HAP-1 (cell line): ENCODE data around the gene CNTNAP3B.
"Not testable (repeated sequence)": the region's sequence is repeated elsewhere in the genome, so short reads cannot be mapped to it uniquely, and the experiment has no call there.

Experiments used
- DNase-seq, 2 experiments: peaks; one replicate each; pipeline ENCODE4 v3.0.0-alpha.2; 2016 to 2020; ENCODE audit warnings: low spot score in 2 of 2
- H3K27me3 ChIP-seq: fragments of 250-450 bp; sonication (Bioruptor Pico); 2 replicates; pipeline ENCODE4 v1.5.1; 2020; ENCODE audit warnings: low read depth, mild to moderate bottlenecking, moderate library complexity
- H3K36me3 ChIP-seq: fragments of 250-450 bp; sonication (Bioruptor Pico); replicated peaks from 2 replicates; pipeline ENCODE4 v1.5.1; 2020; ENCODE audit warnings: mild to moderate bottlenecking
- H3K4me1 ChIP-seq: fragments of 250-450 bp; sonication (Bioruptor Pico); 2 replicates; pipeline ENCODE4 v1.5.1; 2020; ENCODE audit warnings: mild to moderate bottlenecking
- H3K4me3 ChIP-seq: fragments of 250-450 bp; sonication (Bioruptor Pico); 2 replicates; pipeline ENCODE4 v1.5.1; 2020; ENCODE audit warnings: mild to moderate bottlenecking, moderate library complexity
- H3K9me3 ChIP-seq: fragments of 250-450 bp; sonication (Bioruptor Pico); 2 replicates; pipeline ENCODE4 v1.5.1; 2020; ENCODE audit warnings: mild to moderate bottlenecking, moderate library complexity
- in situ Hi-C: fragments of 300-500 bp; cut with MboI; formaldehyde crosslinking; loops from 3 replicates; pipeline ENCODE4 v1.14.3; 2020; ENCODE audit warnings: low sequenced_read_pairs, inconsistent platforms, mixed read lengths

CNTNAP3B gene

GRCh38 chr9:41905488-41905887 lies 223.7 kb downstream of the CNTNAP3B start:
- H3K4me3 ChIP-seq, H3K4me1 ChIP-seq, H3K9me3 ChIP-seq, in situ Hi-C loops, DNase-seq, H3K27me3 ChIP-seq, H3K36me3 ChIP-seq: not testable (repeated sequence)

DNA sequence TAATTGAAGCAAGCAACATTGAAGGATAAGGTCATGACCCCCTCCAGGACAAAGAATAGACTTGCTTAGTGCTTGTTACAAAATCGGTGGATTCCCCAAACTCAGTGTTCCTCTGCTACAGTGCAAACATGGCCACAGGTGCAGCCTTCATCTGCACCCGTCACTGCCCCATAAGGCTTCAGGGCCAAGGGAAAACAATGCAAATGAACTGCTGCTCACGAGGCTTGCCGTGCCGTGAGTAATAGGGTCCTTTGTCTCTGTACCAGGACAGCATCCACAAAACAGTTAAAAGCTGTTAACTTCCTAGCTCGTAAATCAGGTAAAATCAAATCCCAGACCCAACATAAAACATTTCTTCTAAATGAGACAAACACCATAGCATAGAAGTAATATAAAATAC lies 226.5 kb downstream of the CNTNAP3B start:
- H3K36me3 ChIP-seq, in situ Hi-C loops, H3K4me1 ChIP-seq, H3K27me3 ChIP-seq, H3K9me3 ChIP-seq, H3K4me3 ChIP-seq, DNase-seq: not testable (repeated sequence)

DNA sequence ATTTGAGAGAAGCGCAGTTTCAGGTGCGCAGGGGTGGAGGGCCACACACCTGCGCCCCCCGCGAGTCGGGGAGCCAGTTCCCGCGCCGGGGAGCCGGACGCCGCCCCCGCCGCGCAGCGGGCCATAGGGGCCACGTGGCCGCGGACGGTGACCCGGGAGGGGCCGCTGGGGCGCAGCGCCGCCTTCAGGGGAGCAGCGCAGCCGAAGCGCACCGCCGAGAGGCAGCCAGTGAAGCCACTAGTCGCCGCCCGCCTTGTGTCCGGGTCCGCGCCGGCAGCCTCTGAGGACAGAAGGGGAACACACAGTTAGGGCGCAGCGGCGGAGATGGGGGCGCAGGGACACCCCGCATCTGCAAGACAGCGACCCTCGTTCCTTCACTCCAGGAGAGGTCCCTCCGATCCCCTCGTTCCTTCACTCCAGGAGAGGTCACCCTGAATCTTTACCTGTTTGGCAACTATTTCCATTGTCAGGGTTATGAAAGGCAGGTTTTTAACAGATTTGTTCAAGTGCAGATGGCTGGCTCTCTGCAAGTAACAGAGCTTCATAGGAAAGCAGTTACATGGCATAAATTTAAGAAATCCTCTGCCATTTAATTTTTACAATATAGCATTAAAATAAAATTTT lies 230.4 kb downstream of the CNTNAP3B start:
- H3K4me3 ChIP-seq, H3K27me3 ChIP-seq, H3K36me3 ChIP-seq, DNase-seq, H3K4me1 ChIP-seq, H3K9me3 ChIP-seq, in situ Hi-C loops: not testable (repeated sequence)

- H3K27me3 ChIP-seq, H3K36me3 ChIP-seq, H3K4me3 ChIP-seq, in situ Hi-C loops, H3K4me1 ChIP-seq, H3K9me3 ChIP-seq, DNase-seq: not testable (repeated sequence)
Observed at GRCh38 chr9:41874557-41874956, 254.7 kb downstream of the CNTNAP3B start.

- H3K36me3 ChIP-seq, H3K27me3 ChIP-seq, in situ Hi-C loops, H3K4me3 ChIP-seq, H3K9me3 ChIP-seq, H3K4me1 ChIP-seq, DNase-seq: not testable (repeated sequence)
Observed at GRCh38 chr9:41855422-41855821, 273.8 kb downstream of the CNTNAP3B start.

- H3K36me3 ChIP-seq, H3K9me3 ChIP-seq, H3K4me1 ChIP-seq, H3K4me3 ChIP-seq, H3K27me3 ChIP-seq, in situ Hi-C loops, DNase-seq: not testable (repeated sequence)
Observed at GRCh38 chr9:41851848-41852740, 277.1 kb downstream of the CNTNAP3B start.

DNA sequence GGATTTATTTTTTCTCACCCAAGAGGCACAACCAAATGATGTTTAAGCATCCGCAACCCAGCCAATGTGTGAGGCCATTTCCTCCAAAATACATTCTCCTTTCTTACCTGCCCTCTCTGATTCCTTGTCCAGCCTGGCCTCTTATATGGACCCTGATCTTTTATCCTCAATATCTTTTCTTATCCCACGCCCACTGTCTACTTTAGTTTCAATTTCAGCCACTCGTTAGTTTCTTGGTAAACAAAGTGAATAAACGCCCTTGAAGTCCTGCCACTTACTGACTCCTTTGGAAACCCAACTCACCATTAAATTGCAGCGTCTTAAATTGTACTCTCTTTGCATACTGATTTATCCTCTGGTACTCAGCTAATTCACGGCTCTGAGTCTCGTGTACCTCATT lies 281.4 kb downstream of the CNTNAP3B start:
- H3K27me3 ChIP-seq, H3K36me3 ChIP-seq, in situ Hi-C loops, H3K9me3 ChIP-seq, H3K4me1 ChIP-seq, DNase-seq, H3K4me3 ChIP-seq: not testable (repeated sequence)
